MCF 10A (cell line): ENCODE measurements around the gene GPC6. TPM values are rescaled to one million over a fixed set of nuclear protein-coding genes. Genes with fewer than 3 reads are reported as not detected.
A peak's percentile ranks its signal among the peaks of the same experiment; 100 is the strongest.

Experiments
- BruUV-seq: library from RNA; stranded (reverse); fragments of 400-500 nt; replicated peaks from 2 replicates; lab custom pipeline; 2021; lab: Mats Ljungman, UMichigan
- CTCF ChIA-PET: fragments of 300-600 bp; sonication (Branson Sonifier 250); formaldehyde crosslinking; extraction: SDS; loops from one replicate; lab custom pipeline; 2021; ENCODE audit warnings: antibody characterized with exemption, inconsistent platforms; lab: Yijun Ruan, JAX
- POLR2A ChIA-PET: fragments of 300-600, 350-650 bp; sonication (Branson Sonifier 250); formaldehyde crosslinking; extraction: SDS; loops from one replicate; lab custom pipeline; 2020; ENCODE audit warnings: antibody characterized with exemption, inconsistent platforms; lab: Yijun Ruan, JAX
- DNase-seq: peaks from one replicate; pipeline ENCODE4 v3.0.0-alpha.2; 2018; ENCODE audit not compliant: unreplicated experiment
- H3K27ac Mint-ChIP-seq: one replicate; pipeline ENCODE4 v1.8.0; 2022; ENCODE audit warnings: mild to moderate bottlenecking, low read depth, mixed read lengths; ENCODE audit not compliant: unreplicated experiment
- H3K27me3 Mint-ChIP-seq: one replicate; pipeline ENCODE4 v1.8.0; 2022; ENCODE audit warnings: mixed read lengths; ENCODE audit not compliant: insufficient read depth, unreplicated experiment
- H3K36me3 Mint-ChIP-seq: one replicate; pipeline ENCODE4 v1.8.0; 2022; ENCODE audit warnings: mild to moderate bottlenecking, moderate library complexity, mixed read lengths; ENCODE audit not compliant: insufficient read depth, unreplicated experiment
- H3K4me1 Mint-ChIP-seq: one replicate; pipeline ENCODE4 v1.8.0; 2022; ENCODE audit warnings: mixed read lengths; ENCODE audit not compliant: insufficient read depth, unreplicated experiment
- H3K4me3 Mint-ChIP-seq: one replicate; pipeline ENCODE4 v1.8.0; 2022; ENCODE audit warnings: mild to moderate bottlenecking, moderate library complexity, mixed read lengths; ENCODE audit not compliant: unreplicated experiment
- H3K9me3 Mint-ChIP-seq: one replicate; pipeline ENCODE4 v1.8.0; 2022; ENCODE audit warnings: mixed read lengths; ENCODE audit not compliant: unreplicated experiment
- intact Hi-C: fragments of 100-400 bp; cut with micrococcal nuclease; formaldehyde crosslinking; loops from 2 replicates; pipeline ENCODE4 v1.14.1; 2022
- total RNA-seq: library from RNA; stranded (reverse); gene quantifications from 2 replicates; pipeline ENCODE4 v1.2.3, GENCODE V29; 2022
- TF ChIP-seq, protein P1 (sequence below): fragments of 200-600 bp; IDR thresholded peaks from one replicate; pipeline ENCODE4 v1.8.0; 2022; ENCODE audit warnings: antibody characterized with exemption, mild to moderate bottlenecking; ENCODE audit not compliant: unreplicated experiment

Gene GPC6
- total RNA-seq, 1 experiment from 2014 or later, result 8.4 TPM

DNA sequence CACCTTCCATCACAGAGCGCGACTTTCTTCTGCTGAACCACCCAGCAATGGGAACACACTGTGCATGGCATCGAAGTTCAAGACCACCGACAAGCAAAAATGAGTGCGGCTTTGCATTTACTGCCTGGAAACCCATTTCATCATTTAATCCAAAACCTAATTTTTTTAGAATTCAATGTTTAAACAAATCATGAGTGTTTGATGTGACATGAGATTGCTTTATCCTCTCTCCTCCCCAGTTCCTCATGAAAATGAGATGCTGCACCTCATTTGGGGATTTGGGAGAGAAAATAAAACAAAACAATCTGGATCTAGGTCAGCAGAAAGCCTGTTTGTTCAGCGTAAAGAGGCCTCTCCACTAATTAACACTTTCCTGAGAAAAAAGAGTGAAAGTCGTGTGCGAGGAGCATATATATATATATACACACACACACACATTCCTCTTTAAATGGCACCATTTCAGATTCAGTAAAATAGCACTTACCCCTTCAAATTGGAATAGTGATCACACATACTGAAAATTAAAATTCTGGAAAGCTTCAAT, 1126.6 kb downstream of the GPC6 start:
- no peak overlapping the region for H3K4me3 Mint-ChIP-seq
- TF ChIP-seq, protein P1, sequence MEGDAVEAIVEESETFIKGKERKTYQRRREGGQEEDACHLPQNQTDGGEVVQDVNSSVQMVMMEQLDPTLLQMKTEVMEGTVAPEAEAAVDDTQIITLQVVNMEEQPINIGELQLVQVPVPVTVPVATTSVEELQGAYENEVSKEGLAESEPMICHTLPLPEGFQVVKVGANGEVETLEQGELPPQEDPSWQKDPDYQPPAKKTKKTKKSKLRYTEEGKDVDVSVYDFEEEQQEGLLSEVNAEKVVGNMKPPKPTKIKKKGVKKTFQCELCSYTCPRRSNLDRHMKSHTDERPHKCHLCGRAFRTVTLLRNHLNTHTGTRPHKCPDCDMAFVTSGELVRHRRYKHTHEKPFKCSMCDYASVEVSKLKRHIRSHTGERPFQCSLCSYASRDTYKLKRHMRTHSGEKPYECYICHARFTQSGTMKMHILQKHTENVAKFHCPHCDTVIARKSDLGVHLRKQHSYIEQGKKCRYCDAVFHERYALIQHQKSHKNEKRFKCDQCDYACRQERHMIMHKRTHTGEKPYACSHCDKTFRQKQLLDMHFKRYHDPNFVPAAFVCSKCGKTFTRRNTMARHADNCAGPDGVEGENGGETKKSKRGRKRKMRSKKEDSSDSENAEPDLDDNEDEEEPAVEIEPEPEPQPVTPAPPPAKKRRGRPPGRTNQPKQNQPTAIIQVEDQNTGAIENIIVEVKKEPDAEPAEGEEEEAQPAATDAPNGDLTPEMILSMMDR, result no peak
- H3K27ac Mint-ChIP-seq, result no peak overlapping the region
- intact Hi-C loops, result no loop called here
- no TSS peak for BruUV-seq
- ChIA-PET POLR2A (interaction anchor here (0.6 to 1.4 kb wide), 2 partner anchors 8 to 1476 kb away, joined by 3 to 6 read pairs; no protein-coding TSS in a partner anchor), CTCF (interaction anchor here (0.7 to 3.3 kb wide), 3 partner anchors 8 to 1123 kb away, joined by 3 to 12 read pairs (median 5); no protein-coding TSS in a partner anchor)
- no peak for DNase-seq
- H3K36me3 Mint-ChIP-seq, result no peaks in the 10 kb centered on the region
- H3K4me1 Mint-ChIP-seq, result no peaks in the 10 kb centered on the region
- H3K9me3 Mint-ChIP-seq, result peaks cover 8% of the 10 kb centered on the region
- no peaks in the 10 kb centered on the region for H3K27me3 Mint-ChIP-seq

DNA sequence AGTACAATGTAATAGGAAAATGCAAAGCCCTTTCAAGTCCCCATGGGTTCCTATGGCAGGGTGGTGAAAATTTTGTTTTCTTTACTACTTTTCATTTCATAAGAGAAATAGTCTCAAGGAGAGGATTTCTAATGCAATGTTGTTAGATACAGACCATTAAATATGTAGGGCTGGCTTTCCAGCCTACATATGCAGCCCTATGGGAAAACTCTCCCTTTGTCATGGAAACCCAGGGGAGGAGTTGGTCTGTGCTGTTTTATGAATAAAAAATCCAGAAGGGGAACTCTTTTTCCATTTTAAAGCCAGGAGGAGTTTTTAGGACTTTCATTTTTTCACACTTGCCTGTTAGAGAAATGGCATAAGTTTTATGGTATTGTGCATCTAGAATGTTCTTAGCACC, 1133.3 kb downstream of the GPC6 start:
- BruUV-seq, result no TSS peak
- TF ChIP-seq, protein P1, result no peak
- Mint-ChIP-seq H3K36me3 (peaks cover 6% of the 10 kb centered on the region), H3K9me3 (peaks cover 8% of the 10 kb centered on the region), H3K4me1 (no peaks in the 10 kb centered on the region), H3K27ac (no peak overlapping the region), H3K4me3 (no peak overlapping the region), H3K27me3 (no peaks in the 10 kb centered on the region)
- intact Hi-C loops, result loop anchor here (5.0 kb wide), 1 partner anchor 1113 kb away; no protein-coding TSS in a partner anchor
- POLR2A ChIA-PET, result interaction anchor here (0.8 kb wide), 1 partner anchor 775 kb away, joined by 3 read pairs; no protein-coding TSS in a partner anchor
- no peak for DNase-seq
- CTCF ChIA-PET, result interaction anchor here (0.6 to 1.6 kb wide), 2 partner anchors 1353 to 1393 kb away, joined by 4 to 5 read pairs; no protein-coding TSS in a partner anchor

- no peak overlapping the region for H3K27ac Mint-ChIP-seq
- H3K27me3 Mint-ChIP-seq, result no peaks in the 10 kb centered on the region
- H3K4me3 Mint-ChIP-seq, result no peak overlapping the region
- BruUV-seq, result no TSS peak
- ChIA-PET CTCF (interaction anchor here (0.6 to 4.5 kb wide), 30 partner anchors 10 to 1973 kb away, joined by 3 to 32 read pairs (median 4); no protein-coding TSS in a partner anchor), POLR2A (interaction anchor here (0.5 to 1.0 kb wide), 2 partner anchors 31 to 1136 kb away, joined by 3 read pairs; no protein-coding TSS in a partner anchor)
- H3K4me1 Mint-ChIP-seq, result no peaks in the 10 kb centered on the region
- TF ChIP-seq, protein P1, result peak; percentile 61
- peak; percentile 87 for DNase-seq
- intact Hi-C loops, result loop anchor here (1.0 to 5.0 kb wide), 4 partner anchors 1115 to 1646 kb away; no protein-coding TSS in a partner anchor
- H3K9me3 Mint-ChIP-seq, result peaks cover under 1% of the 10 kb centered on the region
- H3K36me3 Mint-ChIP-seq, result peaks cover 6% of the 10 kb centered on the region
Measured at GRCh38 chr13:94362411-94362909, 1135.9 kb downstream of the GPC6 start.

DNA sequence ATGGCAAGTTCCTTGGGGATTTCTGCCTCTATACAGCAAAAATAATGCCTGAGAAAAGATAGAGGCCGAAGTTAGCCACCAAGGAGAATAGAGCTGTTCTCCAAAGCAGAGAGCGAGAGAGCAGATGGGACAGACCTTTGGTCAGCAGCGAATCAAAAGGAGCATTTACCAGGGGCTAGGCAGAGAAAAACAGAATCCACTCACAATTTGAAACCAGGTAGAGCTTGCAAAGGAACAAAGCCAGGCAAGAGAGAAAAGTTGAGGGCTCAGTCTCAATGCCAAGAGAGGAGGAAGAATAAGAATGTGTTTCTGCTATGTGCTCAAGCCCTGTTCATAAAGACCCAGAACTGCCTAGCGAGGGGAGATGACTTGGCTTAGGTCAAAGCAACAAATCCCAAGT, 1140.1 kb downstream of the GPC6 start:
- Mint-ChIP-seq H3K4me3 (no peak overlapping the region), H3K9me3 (no peaks in the 10 kb centered on the region), H3K27me3 (no peaks in the 10 kb centered on the region), H3K27ac (no peak overlapping the region), H3K4me1 (no peaks in the 10 kb centered on the region), H3K36me3 (peaks cover 1% of the 10 kb centered on the region)
- intact Hi-C loops, result no loop called here
- no TSS peak for BruUV-seq
- TF ChIP-seq, protein P1, result no peak
- CTCF ChIA-PET, result interaction anchor here (0.7 kb wide), 1 partner anchor 211 kb away, joined by 3 read pairs; no protein-coding TSS in a partner anchor
- DNase-seq, result no peak
- POLR2A ChIA-PET, result no interaction called here
